HG02642 (cell line): ENCODE measurements around the gene TMPRSS9.
"Not testable (repeated sequence)": the region's sequence is repeated elsewhere in the genome, so short reads cannot be mapped to it uniquely, and the experiment has no call there.

Experiments
- ATAC-seq: cut with Tn5 transposase; IDR thresholded peaks from one replicate; pipeline ENCODE4 v1.9.1; 2021; ENCODE audit warnings: mild to moderate bottlenecking; ENCODE audit not compliant: unreplicated experiment, poor library complexity

TMPRSS9 gene

DNA sequence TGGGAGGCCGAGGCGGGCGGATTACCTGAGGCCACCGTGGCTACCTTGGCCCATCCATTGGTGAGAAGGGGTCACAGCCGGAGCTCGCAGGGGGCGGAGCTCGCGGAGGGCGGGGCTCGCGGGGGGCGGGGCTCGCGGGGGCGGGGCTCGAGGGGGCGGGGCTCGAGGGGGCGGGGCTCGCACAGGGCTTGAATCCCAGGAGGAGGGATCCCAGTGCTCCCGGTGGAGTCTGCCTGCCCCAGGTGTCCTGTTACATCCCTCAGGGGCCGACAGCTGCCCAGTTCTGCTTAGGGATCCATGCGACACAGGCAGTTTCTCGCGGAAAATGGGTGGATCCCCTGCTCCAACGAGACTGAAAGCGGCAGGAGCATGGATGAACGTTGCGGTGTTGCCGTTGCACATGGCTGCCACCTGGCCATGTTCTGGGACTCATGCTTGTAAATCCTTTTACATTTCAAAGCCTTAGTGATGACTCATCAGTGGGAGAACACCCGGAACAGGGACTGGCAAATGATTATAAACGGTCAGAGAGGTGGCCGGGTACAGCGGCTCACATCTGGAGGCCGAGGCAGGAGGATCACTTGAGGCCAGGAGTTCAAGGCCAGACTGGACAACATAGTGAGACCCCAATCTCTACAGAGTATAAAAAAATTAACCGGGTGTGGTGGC, 25.1 kb downstream of the TMPRSS9 start:
- no peak for ATAC-seq

DNA sequence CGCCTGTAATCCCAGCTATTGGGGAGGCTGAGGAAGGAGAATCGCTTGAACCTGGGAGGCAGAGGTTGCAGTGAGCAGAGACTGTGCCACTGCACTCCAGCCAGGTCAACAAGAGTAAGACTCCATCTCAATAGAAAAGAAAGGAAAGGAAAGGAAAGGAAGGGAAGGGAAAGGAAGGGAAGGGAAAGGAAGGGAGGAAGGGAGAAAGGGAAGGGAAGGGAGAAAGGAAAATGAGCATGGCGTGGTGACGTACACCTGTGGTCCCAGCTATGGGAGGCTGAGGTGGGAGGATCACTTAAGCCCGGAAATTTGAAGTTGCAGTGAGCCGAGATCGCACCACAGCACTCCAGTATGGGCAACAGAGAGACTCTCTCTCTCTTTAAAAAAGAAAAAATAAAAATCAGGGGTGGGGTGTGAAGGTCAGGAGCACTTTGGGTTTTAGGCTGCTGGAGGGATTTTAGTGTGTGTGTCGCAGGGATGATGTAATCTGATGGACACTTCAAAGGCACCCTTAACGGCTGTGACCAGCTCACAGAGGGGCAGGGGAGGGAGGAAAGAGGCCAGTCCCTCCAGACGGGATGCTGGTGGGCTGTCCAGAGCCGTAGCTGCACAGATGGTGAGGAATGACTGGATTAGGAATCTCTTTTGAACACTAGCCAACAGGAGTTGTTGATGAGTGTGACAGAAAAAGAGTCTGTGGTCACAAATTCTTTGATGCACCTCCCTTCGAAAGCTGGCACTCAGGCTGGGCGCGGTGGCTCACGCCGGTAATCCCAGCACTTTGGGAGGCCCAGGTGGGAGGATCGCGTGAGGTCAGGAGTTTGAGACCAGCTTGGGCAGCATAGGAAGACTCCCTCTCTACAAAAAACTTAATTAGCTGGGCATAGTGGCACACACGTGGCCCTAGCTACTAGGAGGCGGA, 27.6 kb downstream of the TMPRSS9 start:
- ATAC-seq = no peak

DNA sequence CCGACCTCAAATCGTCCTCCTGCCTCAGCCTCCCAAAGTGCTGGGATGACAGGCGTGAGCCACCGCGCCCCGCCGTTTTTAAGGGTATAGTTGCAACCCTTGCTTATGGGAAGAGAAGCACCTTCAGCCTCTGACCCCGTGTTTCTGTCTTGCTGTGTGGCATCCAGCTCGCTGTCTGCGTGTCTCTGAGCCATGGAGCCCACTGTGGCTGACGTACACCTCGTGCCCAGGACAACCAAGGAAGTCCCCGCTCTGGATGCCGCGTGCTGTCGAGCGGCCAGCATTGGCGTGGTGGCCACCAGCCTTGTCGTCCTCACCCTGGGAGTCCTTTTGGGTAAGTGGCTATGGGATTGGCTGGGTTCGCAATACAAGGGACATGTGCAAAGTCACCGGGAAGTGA, 29.5 kb downstream of the TMPRSS9 start:
- ATAC-seq = no peak

DNA sequence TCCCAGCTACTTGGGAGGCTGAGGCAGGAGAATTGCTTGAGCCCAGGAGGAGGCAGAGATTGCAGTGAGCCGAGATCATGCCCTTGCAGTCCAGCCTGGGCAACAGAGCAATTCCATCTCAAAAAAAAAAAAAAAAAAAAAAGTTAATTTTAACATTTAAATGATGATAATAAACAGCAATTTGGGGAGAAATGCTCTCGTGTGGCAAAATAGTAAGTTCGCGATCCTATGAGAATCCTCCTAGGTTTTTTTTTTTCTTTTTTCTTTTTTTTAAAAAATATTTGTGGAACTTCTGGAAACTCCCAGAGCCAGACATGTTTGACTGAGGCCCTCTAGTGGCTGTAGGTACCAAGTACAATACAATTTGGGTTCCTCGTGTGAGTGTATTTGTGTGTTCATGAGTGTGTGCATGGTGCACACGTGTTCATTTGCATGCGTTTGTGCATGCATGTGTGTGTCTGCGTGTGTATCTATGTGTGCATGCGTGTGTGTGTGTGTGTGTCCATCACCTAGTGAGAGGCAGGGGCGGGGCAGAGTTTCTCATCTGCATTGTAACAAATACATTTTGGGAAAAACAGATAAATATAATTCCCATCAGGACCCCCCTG, 31.2 kb downstream of the TMPRSS9 start:
- ATAC-seq = no peak

DNA sequence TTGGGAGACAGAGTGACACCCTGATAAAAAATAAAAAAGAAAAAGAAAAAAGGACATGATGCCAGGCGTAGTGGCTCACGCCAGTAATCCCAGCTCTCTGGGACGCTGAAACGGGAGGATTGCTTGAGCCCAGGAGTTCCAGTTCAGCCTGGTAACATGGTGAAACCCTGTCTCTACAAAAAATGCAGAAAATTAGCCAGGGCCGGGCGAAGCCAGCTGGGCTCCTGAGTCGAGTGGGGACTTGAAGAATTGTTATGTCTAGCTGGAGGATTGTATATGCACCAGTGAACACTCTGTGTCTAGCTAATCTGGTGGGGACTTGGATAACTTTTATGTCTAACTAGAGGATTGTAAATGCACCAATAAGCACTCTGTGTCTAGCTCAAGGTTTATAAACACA, 32.3 kb downstream of the TMPRSS9 start:
- no peak for ATAC-seq

DNA sequence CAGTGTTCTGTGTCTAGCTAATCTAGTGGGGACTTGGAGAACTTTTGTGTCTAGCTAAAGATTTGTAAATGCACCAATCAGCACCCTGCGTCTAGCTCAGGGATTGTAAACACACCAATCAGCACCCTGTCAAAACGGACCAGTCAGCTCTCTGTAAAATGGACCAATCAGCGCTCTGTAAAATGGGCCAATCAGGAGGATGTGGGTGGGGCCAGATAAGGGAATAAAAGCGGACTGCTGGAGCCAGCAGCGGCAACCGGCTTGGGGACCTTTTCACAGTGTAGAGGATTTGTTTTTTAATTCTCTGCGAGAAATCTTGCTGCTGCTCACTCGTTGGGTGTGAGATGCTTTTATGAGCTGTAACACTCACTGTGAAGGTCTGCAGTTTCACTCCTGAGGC, 32.8 kb downstream of the TMPRSS9 start:
- ATAC-seq = not testable (repeated sequence)

DNA sequence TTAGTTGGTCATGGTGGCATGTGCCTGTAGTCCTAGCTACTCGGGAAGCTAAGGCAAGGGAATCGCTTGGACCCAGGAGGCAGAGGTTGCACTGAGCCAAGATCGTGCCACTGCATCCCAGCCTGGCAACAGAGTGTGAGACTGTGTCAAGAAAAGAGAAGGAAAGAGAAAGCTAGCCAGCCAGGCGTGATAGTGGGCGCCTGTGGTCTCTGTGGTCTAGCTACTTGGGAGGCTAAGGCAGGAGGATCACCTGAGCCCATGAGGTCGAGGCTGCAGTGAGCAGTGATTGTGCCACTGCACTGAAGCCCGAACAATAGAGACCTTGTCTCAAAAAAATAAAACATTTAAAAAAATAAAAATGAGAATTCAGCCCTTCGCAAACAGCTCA, 34.0 kb downstream of the TMPRSS9 start:
- ATAC-seq = no peak

DNA sequence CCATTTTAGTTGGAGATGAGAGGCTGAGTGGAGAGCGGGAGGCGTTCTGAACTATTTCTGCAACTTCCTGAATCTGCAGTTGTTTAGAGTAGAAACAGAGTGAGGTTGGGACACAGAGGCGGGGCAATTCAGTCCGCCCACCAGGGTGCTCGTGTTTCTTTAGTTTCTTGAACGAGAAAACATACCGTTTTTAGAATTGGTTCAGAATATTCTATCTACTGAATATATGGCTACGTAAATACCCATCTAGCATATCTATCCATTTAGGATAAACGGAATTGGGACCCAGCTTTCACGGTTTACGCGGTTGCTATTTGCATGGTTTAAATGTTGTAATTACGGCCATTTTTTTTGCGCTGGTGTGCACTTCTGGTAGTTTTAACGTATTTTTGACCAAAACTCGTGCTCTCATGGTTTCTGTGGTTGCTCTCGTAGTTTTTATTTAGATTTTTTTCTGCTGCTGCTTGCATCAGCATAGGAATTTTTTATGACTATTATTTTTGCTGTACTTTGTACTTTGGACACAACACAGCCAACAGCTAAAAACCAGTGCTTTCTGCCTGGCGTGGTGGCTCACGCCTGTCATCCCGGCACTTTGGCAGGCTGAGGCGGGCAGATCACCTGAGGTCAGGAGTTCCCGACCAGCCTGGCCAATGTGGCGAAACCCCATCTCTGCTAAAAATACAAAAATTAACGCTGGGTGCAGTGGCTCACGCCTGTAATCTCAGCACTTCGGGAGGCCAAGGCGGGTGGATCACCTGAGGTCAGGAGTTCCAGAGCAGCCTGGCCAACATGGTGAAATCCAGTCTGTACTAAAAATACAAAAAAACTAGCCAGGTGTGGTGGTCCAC, 34.6 kb downstream of the TMPRSS9 start:
- no peak for ATAC-seq

DNA sequence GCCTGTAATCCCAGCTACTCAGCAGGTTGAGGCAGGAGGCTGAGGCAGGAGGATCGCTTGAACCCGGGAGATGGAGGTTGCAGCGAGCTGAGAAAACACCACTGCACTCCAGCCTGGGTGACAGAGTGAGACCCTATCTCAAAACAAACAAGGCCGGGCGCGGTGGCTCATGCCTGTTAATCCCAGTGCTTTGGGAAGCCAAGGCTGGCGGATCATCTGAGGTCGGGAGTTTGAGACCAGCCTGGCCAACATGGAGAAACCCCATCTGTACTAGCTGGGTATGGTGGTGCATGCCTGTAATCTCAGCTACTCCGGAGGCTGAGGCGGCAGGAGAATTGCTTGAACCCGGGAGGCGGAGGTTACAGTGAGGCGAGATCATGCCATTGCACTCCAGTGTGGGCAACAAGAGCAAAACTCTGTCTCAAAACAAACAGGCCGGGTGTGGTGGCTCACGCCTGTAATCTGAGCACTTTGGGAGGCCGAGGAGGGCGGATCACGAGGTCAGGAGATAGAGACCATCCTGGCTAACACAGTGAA, 35.3 kb downstream of the TMPRSS9 start:
- ATAC-seq = not testable (repeated sequence)

DNA sequence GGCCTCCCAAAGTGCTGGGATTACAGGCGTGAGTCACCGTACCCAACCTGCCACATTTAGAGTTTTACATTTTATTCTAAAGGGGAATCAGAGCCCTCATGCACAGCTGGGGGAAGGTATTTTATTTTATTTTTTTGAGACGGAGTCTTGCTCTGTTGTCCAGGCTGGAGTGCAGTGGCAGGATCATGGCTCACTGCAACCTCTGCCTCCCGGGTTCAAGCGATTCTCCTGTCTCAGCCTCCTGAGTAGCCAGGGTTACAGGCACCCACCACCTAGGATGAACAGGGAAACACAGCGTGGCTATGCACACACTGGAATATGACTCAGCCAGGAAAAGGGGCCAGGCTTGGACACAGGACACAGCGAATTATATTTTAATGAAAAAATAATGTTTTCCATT, 37.1 kb downstream of the TMPRSS9 start:
- not testable (repeated sequence) for ATAC-seq

DNA sequence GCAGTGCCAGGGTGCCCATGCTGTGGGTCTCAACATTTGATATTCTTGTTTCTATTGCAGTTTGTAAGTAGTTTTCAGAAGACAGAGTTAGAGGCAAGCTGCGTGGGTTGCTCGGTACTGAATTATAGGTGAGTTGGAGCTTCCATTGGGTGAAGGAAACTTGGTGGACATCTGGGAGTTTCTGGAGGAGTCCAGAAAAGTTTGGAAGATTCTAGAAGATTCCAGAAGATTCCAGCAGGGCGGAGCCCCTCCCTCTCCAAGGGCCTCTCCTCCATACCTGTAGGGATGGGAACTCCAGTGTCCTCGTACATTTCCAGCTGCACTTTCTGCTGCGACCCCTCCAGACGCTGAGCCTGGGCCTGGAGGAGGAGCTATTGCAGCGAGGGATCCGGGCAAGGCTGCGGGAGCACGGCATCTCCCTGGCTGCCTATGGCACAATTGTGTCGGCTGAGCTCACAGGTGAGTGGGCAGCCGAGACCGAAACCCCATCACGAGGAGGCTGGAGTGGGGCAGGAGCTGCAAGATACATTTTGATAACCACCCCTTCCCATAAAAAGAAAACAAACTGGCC, 38.8 kb downstream of the TMPRSS9 start:
- no peak for ATAC-seq

DNA sequence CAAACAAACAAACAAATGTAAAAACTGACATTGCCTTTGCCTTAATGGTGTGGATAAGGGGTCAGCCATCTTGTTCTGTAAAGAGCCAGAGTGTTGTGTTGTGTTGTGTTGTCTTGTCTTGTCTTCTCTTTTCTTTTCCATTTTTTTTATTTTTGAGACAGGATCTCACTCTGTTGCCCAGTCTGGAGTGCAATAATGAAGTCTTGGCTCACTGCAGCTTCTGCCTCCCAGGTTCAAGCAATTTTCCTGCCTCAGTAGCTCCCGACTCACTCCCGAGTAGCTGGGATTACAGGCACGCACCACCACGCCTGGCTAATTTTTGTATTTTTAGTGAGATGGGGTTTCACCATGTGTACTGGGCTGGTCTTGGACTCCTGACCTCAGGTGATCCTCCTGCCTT, 39.5 kb downstream of the TMPRSS9 start:
- ATAC-seq = no peak

DNA sequence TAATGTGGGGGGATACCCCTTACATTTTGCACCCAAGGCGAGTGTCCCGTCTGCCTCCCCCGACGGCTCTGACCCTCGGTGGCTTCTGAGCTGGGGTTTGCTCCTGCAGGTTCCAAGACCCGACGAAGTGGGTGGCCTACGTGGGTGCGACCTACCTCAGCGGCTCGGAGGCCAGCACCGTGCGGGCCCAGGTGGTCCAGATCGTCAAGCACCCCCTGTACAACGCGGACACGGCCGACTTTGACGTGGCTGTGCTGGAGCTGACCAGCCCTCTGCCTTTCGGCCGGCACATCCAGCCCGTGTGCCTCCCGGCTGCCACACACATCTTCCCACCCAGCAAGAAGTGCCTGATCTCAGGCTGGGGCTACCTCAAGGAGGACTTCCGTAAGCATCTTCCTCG, 48.2 kb downstream of the TMPRSS9 start:
- no peak for ATAC-seq

DNA sequence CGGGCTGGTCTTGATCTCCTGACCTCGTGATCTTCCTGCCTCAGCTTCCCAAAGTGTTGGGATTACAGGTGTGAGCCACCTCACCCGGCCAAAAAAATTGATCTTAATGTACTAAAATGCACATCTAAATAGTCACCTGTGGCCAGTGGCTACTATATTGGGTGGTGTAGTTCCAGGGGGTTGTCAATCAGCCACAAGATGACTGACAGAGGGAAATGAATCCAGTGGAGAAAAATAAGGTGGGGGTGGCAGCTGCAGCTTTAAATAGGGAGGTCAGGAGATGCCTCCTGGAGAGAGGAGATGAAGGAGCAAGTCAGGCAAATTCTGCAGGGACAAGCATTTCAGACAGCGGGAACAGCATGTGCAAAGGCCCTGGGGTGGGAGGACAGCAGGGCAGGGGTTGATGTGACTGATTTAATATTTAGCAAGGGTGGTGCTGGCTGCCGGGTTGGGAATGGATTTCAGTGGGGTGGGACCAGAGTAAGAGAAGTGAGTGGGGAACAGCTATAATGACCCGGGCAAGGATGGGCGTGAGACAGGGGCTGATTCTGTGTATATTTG, 49.4 kb downstream of the TMPRSS9 start:
- ATAC-seq = no peak

DNA sequence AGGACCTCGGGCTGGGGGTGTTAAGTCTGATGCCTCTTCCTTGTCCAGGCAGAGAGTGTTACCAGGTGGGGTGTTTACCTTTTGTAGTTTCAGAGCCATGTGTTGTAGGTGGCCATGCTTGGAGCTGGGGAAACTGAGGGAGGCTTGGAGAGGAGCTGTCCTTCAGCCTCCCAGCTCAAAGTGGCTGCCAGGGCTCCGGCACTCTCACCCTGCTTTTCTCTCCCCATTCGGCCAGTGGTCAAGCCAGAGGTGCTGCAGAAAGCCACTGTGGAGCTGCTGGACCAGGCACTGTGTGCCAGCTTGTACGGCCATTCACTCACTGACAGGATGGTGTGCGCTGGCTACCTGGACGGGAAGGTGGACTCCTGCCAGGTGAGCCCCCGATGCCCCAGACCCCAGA, 50.0 kb downstream of the TMPRSS9 start:
- no peak for ATAC-seq

DNA sequence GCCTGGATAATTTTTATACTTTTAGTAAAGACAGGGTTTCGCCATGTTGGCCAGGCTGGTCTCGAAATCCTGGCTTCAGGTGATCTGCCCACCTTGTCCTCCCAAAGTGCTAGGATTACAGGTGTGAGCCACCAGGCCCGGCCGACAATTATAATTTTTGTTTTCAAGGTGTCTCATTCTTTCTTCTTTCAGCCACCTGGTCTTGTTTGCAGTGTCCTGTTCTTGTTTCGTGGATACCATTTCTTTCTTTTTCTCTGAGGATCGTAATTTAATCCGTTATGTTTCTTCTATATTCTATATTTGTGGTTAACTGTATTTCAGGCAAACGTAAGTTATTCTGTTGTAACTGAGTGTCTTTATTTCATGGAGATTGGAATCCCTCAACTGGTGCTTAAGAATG, 51.6 kb downstream of the TMPRSS9 start:
- ATAC-seq = no peak

DNA sequence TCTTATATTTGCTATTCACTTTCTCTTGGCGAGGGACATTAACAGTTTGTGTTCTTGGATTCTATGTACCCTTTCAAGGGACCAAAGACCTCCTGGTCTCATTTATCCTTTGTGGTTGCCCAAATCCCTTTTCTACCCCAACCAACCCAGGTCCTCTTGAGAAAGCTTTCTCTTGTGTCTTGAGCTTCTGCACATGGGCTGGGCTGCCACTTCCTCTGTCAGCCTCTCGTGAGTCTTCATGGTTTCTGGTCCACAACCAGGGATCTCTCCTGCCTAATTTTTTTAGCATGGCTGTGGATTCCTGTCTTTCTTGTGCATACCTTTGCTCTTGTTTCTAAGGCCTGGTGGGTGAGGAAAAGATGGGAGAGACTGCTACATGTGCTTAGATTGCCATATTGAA, 52.4 kb downstream of the TMPRSS9 start:
- ATAC-seq = no peak

DNA sequence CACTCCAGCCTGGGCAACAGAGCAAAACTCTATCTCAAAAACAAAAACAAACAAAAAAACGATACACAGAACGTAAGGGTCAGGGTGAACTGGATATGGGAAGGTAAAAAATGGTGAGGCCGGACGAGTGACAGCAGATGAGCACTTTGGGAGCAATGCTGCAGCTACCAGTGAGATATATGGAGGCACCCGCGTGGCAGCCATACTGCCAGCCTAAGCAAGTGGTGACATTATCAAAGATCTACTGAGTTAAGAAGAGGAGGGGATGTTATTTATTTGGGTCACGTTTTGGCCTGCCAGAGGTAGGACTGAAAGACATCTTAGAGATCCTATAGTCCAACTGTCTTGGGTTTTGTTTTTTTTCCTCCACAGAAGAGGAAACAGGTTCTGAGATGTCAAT, 53.1 kb downstream of the TMPRSS9 start:
- no peak for ATAC-seq

DNA sequence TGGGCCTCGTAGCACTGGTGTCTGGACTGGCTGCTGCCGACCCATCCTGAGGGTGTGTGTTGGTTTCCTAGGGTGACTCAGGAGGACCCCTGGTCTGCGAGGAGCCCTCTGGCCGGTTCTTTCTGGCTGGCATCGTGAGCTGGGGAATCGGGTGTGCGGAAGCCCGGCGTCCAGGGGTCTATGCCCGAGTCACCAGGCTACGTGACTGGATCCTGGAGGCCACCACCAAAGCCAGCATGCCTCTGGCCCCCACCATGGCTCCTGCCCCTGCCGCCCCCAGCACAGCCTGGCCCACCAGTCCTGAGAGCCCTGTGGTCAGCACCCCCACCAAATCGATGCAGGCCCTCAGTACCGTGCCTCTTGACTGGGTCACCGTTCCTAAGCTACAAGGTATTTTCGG, 53.6 kb downstream of the TMPRSS9 start:
- no peak for ATAC-seq
